DMS 273 treated with DMSO at 0.1 percent for 48 hours (cell line): Measurements from ENCODE around the gene CD101.
A peak's percentile ranks its signal among the peaks of the same experiment; 100 is the strongest.

Experiments
- DNase-seq: peaks from one replicate; lab custom pipeline; 2025; lab: John Stamatoyannopoulos, UW

Gene CD101

GRCh38 chr1:117051224-117052064, 49.9 kb downstream of the CD101 start:
- DNase-seq, result no peak

- DNase-seq, result no peak
These were observed 52.5 kb downstream of the CD101 start for GRCh38 chr1:117054068-117054467.

- DNase-seq, result no peak
These were observed 57.2 kb downstream of the CD101 start for GRCh38 chr1:117058810-117059209.

GRCh38 chr1:117059334-117059677, 57.7 kb downstream of the CD101 start:
- DNase-seq, result no peak

GRCh38 chr1:117059678-117060440, 58.3 kb downstream of the CD101 start, which contains the start of gene TTF2:
Gene TTF2, plus strand, starts transcription at chr1:117060326. Its CDS starts 21 bp downstream, at chr1:117060347.
- peak; percentile 99 for DNase-seq

GRCh38 chr1:117060441-117061317, 59.1 kb downstream of the CD101 start:
- DNase-seq, result no peak

GRCh38 chr1:117061986-117062415, 60.4 kb downstream of the CD101 start:
- DNase-seq, result no peak

GRCh38 chr1:117066367-117066766, 64.8 kb downstream of the CD101 start:
- no peak for DNase-seq

- DNase-seq, result no peak
These were observed 66.2 kb downstream of the CD101 start for GRCh38 chr1:117067533-117068370.

- DNase-seq, result no peak
These were observed 67.0 kb downstream of the CD101 start for GRCh38 chr1:117068580-117068979.

- DNase-seq, result no peak
These were observed 67.8 kb downstream of the CD101 start for GRCh38 chr1:117069220-117069844.

GRCh38 chr1:117070124-117070523, 68.6 kb downstream of the CD101 start:
- no peak for DNase-seq

- no peak for DNase-seq
These were observed 75.1 kb downstream of the CD101 start for GRCh38 chr1:117076648-117077047.

GRCh38 chr1:117077267-117077666, 75.7 kb downstream of the CD101 start:
- no peak for DNase-seq

- no peak for DNase-seq
These were observed 78.2 kb downstream of the CD101 start for GRCh38 chr1:117079737-117080136.

GRCh38 chr1:117084231-117084630, 82.7 kb downstream of the CD101 start:
- no peak for DNase-seq
